Fibroblast of the aortic adventitia (primary cell): Measurements from ENCODE around the gene C20orf144. TPM values are rescaled to one million over a fixed set of nuclear protein-coding genes. Genes with fewer than 3 reads are reported as not detected.

Experiments used
- DNase-seq: peaks from one replicate; pipeline ENCODE4 v3.0.0-alpha.2; 2010; ENCODE audit warnings: low read depth
- H3K4me3 ChIP-seq: 2 replicates; pipeline ENCODE4 v1.5.1; 2011; ENCODE audit warnings: low read depth, mild to moderate bottlenecking, control low read depth, low read length, moderate library complexity
- CTCF ChIP-seq: IDR thresholded peaks from 2 replicates; pipeline ENCODE4 v1.5.1; 2011; ENCODE audit warnings: mild to moderate bottlenecking, low read length, control low read depth, inconsistent platforms; ENCODE audit not compliant: insufficient read depth
- total RNA-seq: library from RNA; depleted of rRNA; stranded (reverse); fragments of >200 nt; gene quantifications from 2 replicates; pipeline ENCODE4 v1.2.3, GENCODE V29; 2012; ENCODE audit warnings: low replicate concordance

C20orf144 gene
- total RNA-seq, 1 donor: 0.18 TPM

GRCh38 chr20:33649201-33649681 is 12.9 kb upstream of the C20orf144 start:
- DNase-seq: peak; percentile 55
- H3K4me3 ChIP-seq: no peak overlapping the region
- no peak for TF ChIP-seq CTCF

GRCh38 chr20:33650111-33650752 is 11.9 kb upstream of the C20orf144 start:
- H3K4me3 ChIP-seq: no peak overlapping the region
- no peak for DNase-seq
- no peak for TF ChIP-seq CTCF

- TF ChIP-seq CTCF: no peak
- DNase-seq: no peak
Observed at GRCh38 chr20:33650753-33651561, 11.2 kb upstream of the C20orf144 start.

GRCh38 chr20:33651562-33652048 is 10.5 kb upstream of the C20orf144 start:
- no peak overlapping the region for H3K4me3 ChIP-seq
- no peak for DNase-seq
- TF ChIP-seq CTCF: no peak

More at GRCh38 chr20:33650753-33651561, 11.2 kb upstream of the C20orf144 start:
- no peak overlapping the region for H3K4me3 ChIP-seq

GRCh38 chr20:33653218-33653899 is 8.8 kb upstream of the C20orf144 start:
- TF ChIP-seq CTCF: peak; percentile 95
- peak; percentile 75 for DNase-seq
- H3K4me3 ChIP-seq: no peak overlapping the region

GRCh38 chr20:33653900-33654596 is 8.1 kb upstream of the C20orf144 start:
- TF ChIP-seq CTCF: no peak
- H3K4me3 ChIP-seq: no peak overlapping the region
- no peak for DNase-seq
